K562 (cell line): Measurements from ENCODE around the gene HADH.

Experiments
- BCLAF1 ChIP-seq, 2 experiments: fragments of 450-650 bp in 1 of 2; IDR thresholded peaks; 2 replicates each; pipeline ENCODE4 v1.6.1; 2011 to 2017; ENCODE audit warnings: low read depth in 2 of 2, antibody characterized with exemption in 1 of 2, borderline replicate concordance in 1 of 2, low read length in 1 of 2, mild to moderate bottlenecking in 1 of 2, mixed read lengths in 1 of 2; ENCODE audit not compliant: control insufficient read depth in 1 of 2
- BRD9 ChIP-seq: fragments of 450-650 bp; IDR thresholded peaks from 2 replicates; pipeline ENCODE4 v1.6.1; 2018; ENCODE audit warnings: low read depth; ENCODE audit not compliant: partially characterized antibody
- CBFB ChIP-seq: sonication (generic); formaldehyde crosslinking; IDR thresholded peaks from 2 replicates; pipeline ENCODE4 v1.4.0; 2020; ENCODE audit warnings: mild to moderate bottlenecking, missing genetic modification reagents
- GABPA ChIP-seq: fragments of 200-800 bp; sonication (Bioruptor generic); conservative IDR thresholded peaks from 2 replicates; pipeline ENCODE4 v1.6.1; 2016; ENCODE audit warnings: low read depth, missing genetic modification characterization, missing compliant biosample characterization
- MAZ ChIP-seq, 2 experiments: fragments of 450-650 bp in 1 of 2; sonication (generic) in 1 of 2; formaldehyde crosslinking; IDR thresholded peaks in 1 of 2; conservative IDR thresholded peaks in 1 of 2; 2 replicates each; pipeline versions ENCODE4 v1.4.0 to v1.5.0; 2020; ENCODE audit warnings: mild to moderate bottlenecking in 1 of 2, missing genetic modification reagents in 1 of 2
- MXD1 ChIP-seq: fragments of 250-450 bp; sonication (Bioruptor Pico); IDR thresholded peaks from 2 replicates; pipeline ENCODE4 v1.8.0; 2021; ENCODE audit warnings: borderline replicate concordance, mild to moderate bottlenecking, moderate library complexity; ENCODE audit not compliant: poor library complexity, severe bottlenecking
- NR1H2 ChIP-seq: sonication (generic); formaldehyde crosslinking; IDR thresholded peaks from 2 replicates; pipeline ENCODE4 v1.4.0; 2020; ENCODE audit warnings: mild to moderate bottlenecking, missing genetic modification reagents
- OTX1 ChIP-seq: fragments of 450-650 bp; formaldehyde crosslinking; IDR thresholded peaks from 2 replicates; pipeline ENCODE4 v1.4.0; 2022; ENCODE audit warnings: mild to moderate bottlenecking
- RBM39 ChIP-seq: fragments of 200-400 bp; formaldehyde crosslinking; optimal IDR thresholded peaks from 2 replicates; pipeline ENCODE3; 2018; ENCODE audit warnings: low read depth, low read length
- ZNF57 ChIP-seq: fragments of 450-650 bp; formaldehyde crosslinking; IDR thresholded peaks from 2 replicates; pipeline ENCODE4 v1.4.0; 2020; ENCODE audit warnings: mild to moderate bottlenecking, moderate library complexity
- ZSCAN29 ChIP-seq: fragments of 450-650 bp; IDR thresholded peaks from 2 replicates; pipeline ENCODE4 v1.6.1; 2017

GRCh38 chr4:107945809-107946208 is 43.9 kb upstream of the HADH start:
- TF ChIP-seq ZSCAN29, result no peak
- TF ChIP-seq CBFB, result no peak
- TF ChIP-seq NR1H2 (CRISPR knock-in tag), result no peak
- no peak for TF ChIP-seq BCLAF1 (IDR thresholded peaks at IDR 0.05; ENCODE audit: borderline replicate concordance in 1 of 2, control insufficient read depth in 1 of 2, low read depth in 2 of 2, low read length in 1 of 2)
- no peak for TF ChIP-seq BRD9
- TF ChIP-seq GABPA (tag), result no peak
- TF ChIP-seq RBM39, result no peak
- no peak for TF ChIP-seq ZNF57 (CRISPR knock-in tag)
- TF ChIP-seq MXD1 (CRISPR knock-in tag), result no peak
- no peak for TF ChIP-seq OTX1 (CRISPR knock-in tag)
- TF ChIP-seq MAZ (CRISPR knock-in tag; conservative IDR thresholded peaks at IDR 0.05 in 1 of 2, IDR thresholded peaks at IDR 0.05 in 1 of 2), result no peak
